Neural cell (in vitro differentiated cells): ENCODE data around the gene TMEM117. TPM values are rescaled to one million over a fixed set of nuclear protein-coding genes. Genes with fewer than 3 reads are reported as not detected.

Experiments used
- H2AFZ ChIP-seq: fragments of 200-600, 300-800 bp; sonication (generic), shearing (Covaris generic); 2 replicates; pipeline ENCODE4 v1.6.0; 2014; ENCODE audit warnings: low read depth, mild to moderate bottlenecking, antibody characterized with exemption, low read length, moderate library complexity
- H3F3A ChIP-seq: fragments of 200-600 bp; shearing (Covaris generic); 2 replicates; pipeline ENCODE4 v1.6.1; 2016; ENCODE audit warnings: mild to moderate bottlenecking, moderate library complexity, mixed read lengths, antibody characterized with exemption, low read length; ENCODE audit not compliant: insufficient read depth, poor library complexity, severe bottlenecking
- H3K27ac ChIP-seq: fragments of 200-600, 300-800 bp; sonication (generic), shearing (Covaris generic); 2 replicates; pipeline ENCODE4 v1.5.1; 2014; ENCODE audit warnings: mild to moderate bottlenecking, low read length, moderate library complexity
- H3K27me3 ChIP-seq: fragments of 300-800, 200-600 bp; sonication (generic), shearing (Covaris generic); 2 replicates; pipeline ENCODE4 v1.6.0; 2014; ENCODE audit warnings: mild to moderate bottlenecking, low read depth, low read length, moderate library complexity; ENCODE audit not compliant: insufficient read depth
- H3K36me3 ChIP-seq: fragments of 300-800, 200-600 bp; sonication (generic), shearing (Covaris generic); 2 replicates; pipeline ENCODE4 v1.5.1; 2014; ENCODE audit warnings: mild to moderate bottlenecking, antibody characterized with exemption, low read length, moderate library complexity; ENCODE audit not compliant: insufficient read depth
- H3K4me2 ChIP-seq: fragments of 300-800, 200-600 bp; sonication (generic), shearing (Covaris generic); 2 replicates; pipeline ENCODE4 v1.6.0; 2014; ENCODE audit warnings: mild to moderate bottlenecking, low read length
- H3K4me3 ChIP-seq: fragments of 300-800, 200-600 bp; sonication (generic), shearing (Covaris generic); 2 replicates; pipeline ENCODE4 v1.5.1; 2014; ENCODE audit warnings: mild to moderate bottlenecking, low read length, moderate library complexity
- H3K79me2 ChIP-seq: fragments of 200-600 bp; shearing (Covaris generic); replicated peaks from 2 replicates; pipeline ENCODE4 v1.6.0; 2014; ENCODE audit warnings: mild to moderate bottlenecking, low read length, moderate library complexity; ENCODE audit not compliant: insufficient read depth
- H3K9ac ChIP-seq: fragments of 300-800, 200-600 bp; sonication (generic), shearing (Covaris generic); 2 replicates; pipeline ENCODE4 v1.6.1; 2016; ENCODE audit warnings: mild to moderate bottlenecking, low read length, mixed read lengths
- H3K9me2 ChIP-seq: fragments of 200-600 bp; shearing (Covaris generic); 2 replicates; pipeline ENCODE4 v1.6.1; 2016; ENCODE audit warnings: mild to moderate bottlenecking, low read length, mixed read lengths; ENCODE audit not compliant: insufficient read depth
- H3K9me3 ChIP-seq: fragments of 200-600, 300-800 bp; sonication (generic), shearing (Covaris generic); 2 replicates; pipeline ENCODE4 v1.6.1; 2016; ENCODE audit warnings: mild to moderate bottlenecking, mixed run types, low read length, moderate library complexity, mixed read lengths
- H4K20me1 ChIP-seq: fragments of 200-600 bp; shearing (Covaris generic); 2 replicates; pipeline ENCODE4 v1.6.1; 2016; ENCODE audit warnings: mild to moderate bottlenecking, mixed run types; ENCODE audit not compliant: insufficient read depth
- EP300 ChIP-seq: fragments of 450-650 bp; conservative IDR thresholded peaks from 2 replicates; pipeline ENCODE4 v1.6.1; 2014; ENCODE audit warnings: antibody characterized with exemption, mild to moderate bottlenecking, moderate library complexity; ENCODE audit not compliant: poor library complexity, severe bottlenecking
- MXI1 ChIP-seq: fragments of 450-650 bp; conservative IDR thresholded peaks from 2 replicates; pipeline ENCODE4 v1.6.1; 2014; ENCODE audit warnings: antibody characterized with exemption, mild to moderate bottlenecking; ENCODE audit not compliant: poor library complexity, severe bottlenecking
- RAD21 ChIP-seq: fragments of 450-650 bp; conservative IDR thresholded peaks from 2 replicates; pipeline ENCODE4 v1.6.1; 2014; ENCODE audit warnings: antibody characterized with exemption, mild to moderate bottlenecking, moderate library complexity
- SMC3 ChIP-seq: fragments of 450-650 bp; conservative IDR thresholded peaks from 2 replicates; pipeline ENCODE4 v1.6.1; 2014; ENCODE audit warnings: antibody characterized with exemption, mild to moderate bottlenecking, moderate library complexity; ENCODE audit not compliant: poor library complexity
- polyA plus RNA-seq: library from polyadenylated mRNA; depleted of rRNA; stranded (reverse); fragments of >200 nt; gene quantifications from 2 replicates; pipeline ENCODE4 v1.2.3, GENCODE V29; 2014
- TF ChIP-seq, protein P1 (sequence below): fragments of 450-650 bp; IDR thresholded peaks from 2 replicates; pipeline ENCODE4 v1.5.1; 2014; ENCODE audit warnings: antibody characterized with exemption, mild to moderate bottlenecking, moderate library complexity; ENCODE audit not compliant: poor library complexity, severe bottlenecking
- TF ChIP-seq, protein P2 (sequence below): IDR thresholded peaks from 2 replicates; pipeline ENCODE4 v1.6.1; 2012; ENCODE audit warnings: borderline replicate concordance

The TMEM117 gene
- polyA plus RNA-seq, 1 donor from 2014 or later: 5.3 TPM

DNA sequence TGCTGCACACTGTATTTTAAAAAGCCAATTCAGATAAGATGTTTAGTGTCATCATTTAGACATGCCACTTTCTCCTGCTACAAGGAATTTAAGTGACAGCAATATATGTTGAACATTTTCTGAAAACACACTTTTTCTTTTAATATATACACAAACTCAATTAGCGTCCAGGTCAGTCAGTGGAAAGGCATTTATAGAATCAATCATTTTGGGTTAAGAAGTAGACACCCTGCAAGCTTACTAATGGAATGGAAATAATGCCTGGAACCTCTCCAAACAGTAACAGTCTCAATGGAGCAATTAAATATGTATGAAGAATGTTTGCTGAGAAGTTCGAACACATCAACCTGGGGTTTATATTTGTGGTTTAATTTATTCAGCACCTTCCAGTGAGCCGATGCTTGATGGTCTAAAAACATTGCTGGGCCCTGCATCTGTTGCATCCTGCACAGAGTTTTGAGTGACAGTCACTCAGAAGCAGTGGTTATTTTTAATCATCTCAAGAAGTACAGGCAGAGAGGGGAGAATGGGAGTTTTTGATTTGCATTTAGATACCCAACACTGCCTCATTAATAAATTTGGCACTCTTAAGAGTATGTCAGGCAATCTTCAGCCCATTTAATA is 410.7 kb downstream of the TMEM117 start:
- H3K27me3 ChIP-seq: no peaks in the 10 kb centered on the region
- H2AFZ ChIP-seq: no peak overlapping the region
- no peaks in the 10 kb centered on the region for H3K36me3 ChIP-seq
- no peak overlapping the region for H3K27ac ChIP-seq
- H3K4me2 ChIP-seq: no peak overlapping the region
- H3K9me3 ChIP-seq: no peaks in the 10 kb centered on the region
- no peaks in the 10 kb centered on the region for H3K79me2 ChIP-seq
- H3F3A ChIP-seq: no peaks in the 10 kb centered on the region
- no peaks in the 10 kb centered on the region for H4K20me1 ChIP-seq
- TF ChIP-seq, protein P1, sequence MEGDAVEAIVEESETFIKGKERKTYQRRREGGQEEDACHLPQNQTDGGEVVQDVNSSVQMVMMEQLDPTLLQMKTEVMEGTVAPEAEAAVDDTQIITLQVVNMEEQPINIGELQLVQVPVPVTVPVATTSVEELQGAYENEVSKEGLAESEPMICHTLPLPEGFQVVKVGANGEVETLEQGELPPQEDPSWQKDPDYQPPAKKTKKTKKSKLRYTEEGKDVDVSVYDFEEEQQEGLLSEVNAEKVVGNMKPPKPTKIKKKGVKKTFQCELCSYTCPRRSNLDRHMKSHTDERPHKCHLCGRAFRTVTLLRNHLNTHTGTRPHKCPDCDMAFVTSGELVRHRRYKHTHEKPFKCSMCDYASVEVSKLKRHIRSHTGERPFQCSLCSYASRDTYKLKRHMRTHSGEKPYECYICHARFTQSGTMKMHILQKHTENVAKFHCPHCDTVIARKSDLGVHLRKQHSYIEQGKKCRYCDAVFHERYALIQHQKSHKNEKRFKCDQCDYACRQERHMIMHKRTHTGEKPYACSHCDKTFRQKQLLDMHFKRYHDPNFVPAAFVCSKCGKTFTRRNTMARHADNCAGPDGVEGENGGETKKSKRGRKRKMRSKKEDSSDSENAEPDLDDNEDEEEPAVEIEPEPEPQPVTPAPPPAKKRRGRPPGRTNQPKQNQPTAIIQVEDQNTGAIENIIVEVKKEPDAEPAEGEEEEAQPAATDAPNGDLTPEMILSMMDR: no peak
- no peak for TF ChIP-seq RAD21
- TF ChIP-seq EP300: peak; percentile 43
- TF ChIP-seq MXI1: no peak
- TF ChIP-seq, protein P2, sequence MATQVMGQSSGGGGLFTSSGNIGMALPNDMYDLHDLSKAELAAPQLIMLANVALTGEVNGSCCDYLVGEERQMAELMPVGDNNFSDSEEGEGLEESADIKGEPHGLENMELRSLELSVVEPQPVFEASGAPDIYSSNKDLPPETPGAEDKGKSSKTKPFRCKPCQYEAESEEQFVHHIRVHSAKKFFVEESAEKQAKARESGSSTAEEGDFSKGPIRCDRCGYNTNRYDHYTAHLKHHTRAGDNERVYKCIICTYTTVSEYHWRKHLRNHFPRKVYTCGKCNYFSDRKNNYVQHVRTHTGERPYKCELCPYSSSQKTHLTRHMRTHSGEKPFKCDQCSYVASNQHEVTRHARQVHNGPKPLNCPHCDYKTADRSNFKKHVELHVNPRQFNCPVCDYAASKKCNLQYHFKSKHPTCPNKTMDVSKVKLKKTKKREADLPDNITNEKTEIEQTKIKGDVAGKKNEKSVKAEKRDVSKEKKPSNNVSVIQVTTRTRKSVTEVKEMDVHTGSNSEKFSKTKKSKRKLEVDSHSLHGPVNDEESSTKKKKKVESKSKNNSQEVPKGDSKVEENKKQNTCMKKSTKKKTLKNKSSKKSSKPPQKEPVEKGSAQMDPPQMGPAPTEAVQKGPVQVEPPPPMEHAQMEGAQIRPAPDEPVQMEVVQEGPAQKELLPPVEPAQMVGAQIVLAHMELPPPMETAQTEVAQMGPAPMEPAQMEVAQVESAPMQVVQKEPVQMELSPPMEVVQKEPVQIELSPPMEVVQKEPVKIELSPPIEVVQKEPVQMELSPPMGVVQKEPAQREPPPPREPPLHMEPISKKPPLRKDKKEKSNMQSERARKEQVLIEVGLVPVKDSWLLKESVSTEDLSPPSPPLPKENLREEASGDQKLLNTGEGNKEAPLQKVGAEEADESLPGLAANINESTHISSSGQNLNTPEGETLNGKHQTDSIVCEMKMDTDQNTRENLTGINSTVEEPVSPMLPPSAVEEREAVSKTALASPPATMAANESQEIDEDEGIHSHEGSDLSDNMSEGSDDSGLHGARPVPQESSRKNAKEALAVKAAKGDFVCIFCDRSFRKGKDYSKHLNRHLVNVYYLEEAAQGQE: no peak
- no peak for TF ChIP-seq SMC3
- no peak overlapping the region for H3K4me3 ChIP-seq
- H3K9ac ChIP-seq: no peak overlapping the region
- H3K9me2 ChIP-seq: no peaks in the 10 kb centered on the region

DNA sequence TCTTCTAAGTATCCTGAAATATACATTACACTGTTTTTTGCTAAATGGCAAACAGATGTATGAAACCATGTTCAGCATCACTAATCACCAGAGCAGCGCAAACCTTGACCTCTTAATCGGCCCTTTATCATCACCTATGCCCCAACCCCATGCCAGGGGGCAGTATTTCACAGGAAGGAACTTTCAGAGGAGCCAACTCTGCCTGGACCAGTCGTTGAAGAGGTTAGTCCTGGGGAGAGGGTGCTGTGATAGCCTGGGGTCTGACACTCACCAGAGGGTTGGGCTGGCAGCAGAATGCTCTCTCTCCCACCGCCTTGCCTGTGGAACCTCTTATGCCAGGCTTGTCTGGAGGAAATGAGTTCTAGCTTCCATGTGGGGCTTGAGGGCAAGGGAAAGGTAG is 411.7 kb downstream of the TMEM117 start:
- Histone ChIP-seq H2AFZ (no peak overlapping the region), H3K9me3 (no peaks in the 10 kb centered on the region), H3K4me2 (no peak overlapping the region), H3K27me3 (no peaks in the 10 kb centered on the region), H3K36me3 (no peaks in the 10 kb centered on the region), H4K20me1 (no peaks in the 10 kb centered on the region), H3K9me2 (no peaks in the 10 kb centered on the region), H3K4me3 (no peak overlapping the region), H3K79me2 (no peaks in the 10 kb centered on the region), H3F3A (no peaks in the 10 kb centered on the region), H3K27ac (no peak overlapping the region), H3K9ac (no peak overlapping the region)
- TF ChIP-seq, protein P1: peak; percentile 20
- TF ChIP-seq EP300: no peak
